ENCODE results near the gene FAM83E.

FAM83E gene

DNA sequence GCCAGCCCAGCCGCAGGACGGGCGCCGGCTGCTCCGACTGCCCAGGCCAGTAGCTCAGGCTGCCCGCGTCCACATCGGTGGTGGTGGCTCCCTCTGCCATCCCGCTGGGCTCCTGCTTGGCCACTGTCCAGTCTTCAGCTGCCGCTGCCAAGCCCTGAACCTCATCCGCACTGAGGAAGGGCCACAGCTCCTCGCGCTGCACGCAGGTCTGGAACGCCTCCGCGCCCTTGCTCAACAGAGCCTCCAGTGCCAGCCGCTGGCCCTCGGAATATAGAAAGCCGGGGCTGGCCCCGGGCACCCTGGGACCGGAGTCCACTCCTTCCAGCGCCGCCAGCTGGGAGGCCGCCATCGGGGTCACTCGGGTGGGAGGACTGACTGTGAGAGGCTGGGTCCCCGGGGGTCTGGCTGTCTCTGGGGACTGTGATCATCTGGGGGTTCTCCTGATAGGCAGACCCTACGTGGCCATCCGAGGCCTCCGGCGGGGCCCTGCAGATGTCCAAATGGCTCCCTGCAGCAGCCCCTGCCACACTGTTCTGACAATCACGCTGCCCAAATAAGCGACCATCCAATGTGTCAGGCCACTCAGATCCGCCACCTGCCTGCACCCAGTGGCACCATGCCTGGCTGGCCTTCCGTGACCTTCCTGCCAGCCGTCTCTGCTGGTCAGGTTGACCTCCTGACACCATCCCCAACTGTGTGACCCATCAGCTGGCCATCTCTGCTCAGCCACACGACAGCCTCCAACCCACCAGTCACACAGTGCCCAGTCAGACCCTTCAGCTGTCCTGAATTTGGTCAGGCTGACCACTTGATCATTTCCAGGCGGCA, 1.6 kb downstream of the FAM83E start:
- Mint-ChIP-seq H3K36me3 (peaks cover 44% of the 10 kb centered on the region), H3K9me3 (no peaks in the 10 kb centered on the region), H3K27ac (peak overlapping the region; percentile 20), H3K4me3 (no peak overlapping the region), H3K4me1 (peaks cover 56% of the 10 kb centered on the region), H3K27me3 (no peaks in the 10 kb centered on the region)
- ATAC-seq = no peak

DNA sequence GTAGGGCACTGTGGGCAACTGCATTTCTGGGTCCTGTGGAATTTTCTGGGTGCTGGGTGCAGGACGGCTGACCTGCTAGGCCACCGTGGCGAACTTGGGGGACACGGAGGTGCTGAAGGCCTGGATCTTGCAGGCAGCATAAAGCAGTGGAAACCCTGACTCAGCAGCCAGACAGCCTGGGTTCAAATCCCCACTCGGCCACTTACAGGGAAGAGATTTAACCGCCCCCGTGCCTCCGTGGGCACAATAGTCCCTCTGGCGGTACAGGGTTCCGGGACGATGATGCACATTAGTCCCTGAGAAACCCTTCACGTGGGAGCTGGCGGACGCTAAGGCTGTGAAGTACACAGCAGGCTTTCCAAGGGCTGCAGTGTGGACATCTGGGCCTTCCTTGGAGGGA, 3.0 kb downstream of the FAM83E start:
- no peak overlapping the region for H3K4me3 Mint-ChIP-seq
- no peaks in the 10 kb centered on the region for H3K9me3 Mint-ChIP-seq
- no peak overlapping the region for H3K27ac Mint-ChIP-seq
- ATAC-seq = no peak
- H3K36me3 Mint-ChIP-seq = peaks cover 31% of the 10 kb centered on the region
- no peaks in the 10 kb centered on the region for H3K27me3 Mint-ChIP-seq
- H3K4me1 Mint-ChIP-seq = peaks cover 46% of the 10 kb centered on the region

DNA sequence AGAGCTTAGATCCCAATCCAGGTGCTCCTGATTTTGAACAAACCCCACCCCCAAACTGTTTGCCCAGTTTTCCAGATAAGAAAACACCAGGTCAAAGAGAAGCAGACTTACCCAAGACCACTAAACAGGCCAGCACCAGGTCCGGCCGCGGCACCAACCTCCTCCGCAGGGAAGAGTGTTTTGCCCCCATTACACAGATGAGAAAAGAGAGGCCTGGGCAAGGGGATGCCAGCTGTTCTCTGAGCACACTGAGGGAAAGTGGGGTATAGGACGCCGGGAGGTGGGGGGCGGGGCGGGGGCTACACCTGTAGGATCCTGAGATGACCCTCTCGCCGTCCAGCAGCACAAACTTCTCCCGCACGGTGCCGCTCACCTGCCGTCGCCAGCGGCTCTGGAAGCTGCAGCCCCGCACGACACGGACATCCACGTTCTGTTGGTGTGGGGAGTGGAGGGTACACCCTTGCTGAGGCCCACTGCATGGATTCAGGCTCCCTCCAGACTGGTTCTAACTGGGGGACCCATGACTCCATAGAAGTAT, 5.2 kb downstream of the FAM83E start:
- Mint-ChIP-seq H3K27ac (no peak overlapping the region), H3K36me3 (peaks cover 11% of the 10 kb centered on the region), H3K27me3 (no peaks in the 10 kb centered on the region), H3K4me1 (peaks cover 25% of the 10 kb centered on the region), H3K9me3 (no peaks in the 10 kb centered on the region), H3K4me3 (no peak overlapping the region)
- no peak for ATAC-seq

DNA sequence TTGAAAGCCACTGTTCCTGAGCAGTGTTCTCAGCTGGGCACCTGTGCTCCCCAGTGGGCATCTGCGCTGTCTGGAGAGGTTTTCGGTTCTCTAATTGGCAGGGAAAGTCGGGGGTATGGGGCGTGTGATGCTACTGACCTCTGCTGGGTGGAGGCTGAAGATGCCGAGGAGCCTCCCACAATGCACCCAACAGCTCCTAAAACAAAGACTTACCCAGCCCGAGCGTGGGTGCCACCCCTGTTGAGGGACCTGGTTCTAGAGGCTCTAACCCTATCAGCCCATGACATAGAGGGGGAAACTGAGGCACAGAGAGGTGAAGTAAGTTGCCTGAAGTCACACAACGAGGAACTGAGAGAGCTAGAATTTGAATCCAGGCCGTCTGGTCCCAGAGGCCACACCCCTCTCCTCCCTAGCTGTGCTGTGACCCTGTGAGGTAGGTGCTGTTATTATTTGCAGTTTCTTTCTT, 6.0 kb downstream of the FAM83E start:
- ATAC-seq = peak; percentile 91
- peaks cover 17% of the 10 kb centered on the region for H3K4me1 Mint-ChIP-seq
- H3K27ac Mint-ChIP-seq = peak overlapping the region; percentile 38
- peak overlapping the region; percentile 38 for H3K4me3 Mint-ChIP-seq
- no peaks in the 10 kb centered on the region for H3K9me3 Mint-ChIP-seq
- H3K27me3 Mint-ChIP-seq = no peaks in the 10 kb centered on the region
- peaks cover 4% of the 10 kb centered on the region for H3K36me3 Mint-ChIP-seq

DNA sequence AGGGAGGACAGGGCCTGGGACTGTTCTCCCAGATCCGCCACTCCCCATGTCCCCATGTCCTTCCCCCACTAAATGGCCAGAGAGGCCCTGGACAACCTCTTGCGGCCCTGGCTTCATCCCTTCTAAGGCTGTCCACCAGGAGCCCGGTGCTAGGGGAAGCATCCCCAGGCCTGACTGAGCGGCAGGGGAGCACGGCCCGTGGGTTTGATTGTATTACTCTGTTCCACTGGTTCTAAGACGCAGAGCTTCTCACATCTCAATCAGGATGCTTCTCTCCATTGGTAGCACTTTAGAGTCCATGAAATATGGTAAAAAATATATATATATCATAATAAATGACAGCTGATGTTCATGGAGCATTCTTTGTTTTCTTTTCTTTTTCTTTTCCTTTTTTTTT, 7.5 kb downstream of the FAM83E start:
- Mint-ChIP-seq H3K27me3 (no peaks in the 10 kb centered on the region), H3K4me3 (no peak overlapping the region), H3K4me1 (peaks cover 13% of the 10 kb centered on the region), H3K36me3 (no peaks in the 10 kb centered on the region), H3K27ac (no peak overlapping the region), H3K9me3 (no peaks in the 10 kb centered on the region)
- no peak for ATAC-seq

DNA sequence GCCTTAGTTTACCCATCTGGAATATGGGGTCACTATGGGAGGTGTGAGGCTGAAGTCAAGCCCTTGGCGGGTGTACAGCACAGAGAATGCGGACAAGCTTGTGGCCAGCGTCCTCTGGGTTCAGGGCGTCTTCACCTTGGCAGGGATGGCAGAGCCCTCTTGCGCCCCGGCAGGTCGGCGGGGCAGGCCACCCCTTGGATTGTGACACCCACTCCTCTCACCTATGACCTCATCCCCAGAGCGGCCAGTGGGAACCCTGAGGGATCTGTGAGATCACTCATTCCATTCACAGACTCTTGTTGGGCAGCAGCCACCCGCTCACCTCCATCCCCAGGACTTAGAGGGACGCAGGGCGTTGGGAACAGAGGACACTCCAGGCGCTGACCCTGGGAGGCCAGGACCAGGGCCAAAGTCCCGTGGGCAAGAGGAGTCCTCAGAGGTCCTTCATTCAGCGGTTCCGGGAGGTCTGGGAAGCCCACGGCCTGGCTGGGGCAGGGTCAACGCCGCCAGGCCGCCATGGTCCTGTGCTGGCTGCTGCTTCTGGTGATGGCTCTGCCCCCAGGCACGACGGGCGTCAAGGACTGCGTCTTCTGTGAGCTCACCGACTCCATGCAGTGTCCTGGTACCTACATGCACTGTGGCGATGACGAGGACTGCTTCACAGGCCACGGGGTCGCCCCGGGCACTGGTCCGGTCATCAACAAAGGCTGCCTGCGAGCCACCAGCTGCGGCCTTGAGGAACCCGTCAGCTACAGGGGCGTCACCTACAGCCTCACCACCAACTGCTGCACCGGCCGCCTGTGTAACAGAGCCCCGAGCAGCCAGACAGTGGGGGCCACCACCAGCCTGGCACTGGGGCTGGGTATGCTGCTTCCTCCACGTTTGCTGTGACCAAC, 8.2 kb downstream of the FAM83E start, which contains the start of gene SPACA4:
TSS of gene SPACA4 (plus strand) at position 280 of the 896 bp plus-strand sequence. CDS start at position 517, 237 bp downstream.
- no peaks in the 10 kb centered on the region for H3K36me3 Mint-ChIP-seq
- no peak within 1 kb of the TSS for H3K27ac Mint-ChIP-seq
- H3K27me3 Mint-ChIP-seq = no peaks in the 10 kb centered on the region
- peaks cover 13% of the 10 kb centered on the region for H3K4me1 Mint-ChIP-seq
- no peak for ATAC-seq
- no peak within 1 kb of the TSS for H3K4me3 Mint-ChIP-seq
- no peaks in the 10 kb centered on the region for H3K9me3 Mint-ChIP-seq

DNA sequence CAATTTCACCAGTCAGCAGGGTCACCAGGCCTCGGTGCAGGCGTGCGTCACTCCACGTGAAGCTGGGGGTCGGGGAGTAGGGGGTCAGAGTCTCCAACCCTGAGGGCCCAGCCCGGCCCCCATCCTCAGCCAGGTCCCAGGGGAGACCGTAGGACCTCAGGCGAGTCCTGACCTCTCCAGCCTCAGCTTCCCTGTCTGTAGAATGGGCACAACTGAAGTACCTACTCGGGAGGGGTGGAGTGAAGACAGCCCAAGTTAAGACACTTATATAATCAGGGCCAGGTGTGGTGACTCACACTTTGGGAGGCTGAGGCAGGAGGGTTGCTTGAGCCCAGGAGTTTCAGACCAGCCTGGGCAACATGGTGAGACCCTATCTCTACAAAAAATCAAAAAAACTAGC, 11.0 kb downstream of the FAM83E start:
- no peak overlapping the region for H3K27ac Mint-ChIP-seq
- no peaks in the 10 kb centered on the region for H3K9me3 Mint-ChIP-seq
- peaks cover 6% of the 10 kb centered on the region for H3K4me1 Mint-ChIP-seq
- H3K36me3 Mint-ChIP-seq = no peaks in the 10 kb centered on the region
- H3K27me3 Mint-ChIP-seq = peaks cover 2% of the 10 kb centered on the region
- ATAC-seq = no peak
- no peak overlapping the region for H3K4me3 Mint-ChIP-seq

DNA sequence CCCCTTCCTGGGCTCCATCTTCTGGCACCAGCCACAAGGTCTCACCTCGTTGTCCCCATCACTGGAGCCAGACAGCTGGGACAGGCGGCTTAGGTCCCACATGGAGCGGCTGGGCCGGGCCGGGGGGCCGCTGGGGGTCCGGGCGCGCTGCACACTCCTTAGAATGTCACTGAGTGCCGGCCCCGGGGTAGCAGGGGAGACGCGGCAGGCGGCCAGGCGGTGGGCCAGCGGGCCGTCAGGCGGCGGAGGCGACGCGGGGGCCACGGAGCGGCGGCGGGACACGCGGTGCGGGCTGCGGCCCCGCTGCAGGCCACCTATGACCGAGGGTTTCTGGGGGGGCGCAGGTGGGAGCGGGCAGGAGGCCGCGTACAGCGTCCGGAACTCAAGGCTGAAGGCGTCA, 11.4 kb downstream of the FAM83E start:
- peaks cover 6% of the 10 kb centered on the region for H3K27me3 Mint-ChIP-seq
- H3K4me3 Mint-ChIP-seq = no peak overlapping the region
- H3K27ac Mint-ChIP-seq = no peak overlapping the region
- H3K4me1 Mint-ChIP-seq = peaks cover 2% of the 10 kb centered on the region
- ATAC-seq = peak; percentile 47
- no peaks in the 10 kb centered on the region for H3K9me3 Mint-ChIP-seq
- H3K36me3 Mint-ChIP-seq = no peaks in the 10 kb centered on the region

DNA sequence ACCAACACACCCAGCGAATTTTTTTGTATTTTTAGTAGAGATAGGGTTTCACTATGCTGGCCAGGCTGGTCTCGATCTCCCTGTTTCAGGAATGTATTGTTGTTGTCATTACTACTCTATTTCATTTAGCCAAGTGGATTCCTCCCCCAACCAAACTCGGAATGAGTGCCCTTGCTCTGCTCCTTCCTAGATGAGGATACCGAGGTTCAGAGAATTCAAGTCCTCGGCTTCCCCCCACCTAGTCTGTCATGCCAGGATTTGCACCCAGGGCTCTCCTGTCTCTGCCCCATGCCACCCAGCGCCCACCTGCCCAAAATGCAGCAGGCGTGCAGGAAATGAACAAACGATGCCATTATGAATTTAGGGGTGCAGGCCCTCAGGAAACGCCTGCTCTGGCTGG, 11.9 kb downstream of the FAM83E start:
- H3K27me3 Mint-ChIP-seq = peaks cover 10% of the 10 kb centered on the region
- H3K9me3 Mint-ChIP-seq = no peaks in the 10 kb centered on the region
- no peaks in the 10 kb centered on the region for H3K36me3 Mint-ChIP-seq
- no peaks in the 10 kb centered on the region for H3K4me1 Mint-ChIP-seq
- no peak overlapping the region for H3K4me3 Mint-ChIP-seq
- no peak for ATAC-seq
- no peak overlapping the region for H3K27ac Mint-ChIP-seq

DNA sequence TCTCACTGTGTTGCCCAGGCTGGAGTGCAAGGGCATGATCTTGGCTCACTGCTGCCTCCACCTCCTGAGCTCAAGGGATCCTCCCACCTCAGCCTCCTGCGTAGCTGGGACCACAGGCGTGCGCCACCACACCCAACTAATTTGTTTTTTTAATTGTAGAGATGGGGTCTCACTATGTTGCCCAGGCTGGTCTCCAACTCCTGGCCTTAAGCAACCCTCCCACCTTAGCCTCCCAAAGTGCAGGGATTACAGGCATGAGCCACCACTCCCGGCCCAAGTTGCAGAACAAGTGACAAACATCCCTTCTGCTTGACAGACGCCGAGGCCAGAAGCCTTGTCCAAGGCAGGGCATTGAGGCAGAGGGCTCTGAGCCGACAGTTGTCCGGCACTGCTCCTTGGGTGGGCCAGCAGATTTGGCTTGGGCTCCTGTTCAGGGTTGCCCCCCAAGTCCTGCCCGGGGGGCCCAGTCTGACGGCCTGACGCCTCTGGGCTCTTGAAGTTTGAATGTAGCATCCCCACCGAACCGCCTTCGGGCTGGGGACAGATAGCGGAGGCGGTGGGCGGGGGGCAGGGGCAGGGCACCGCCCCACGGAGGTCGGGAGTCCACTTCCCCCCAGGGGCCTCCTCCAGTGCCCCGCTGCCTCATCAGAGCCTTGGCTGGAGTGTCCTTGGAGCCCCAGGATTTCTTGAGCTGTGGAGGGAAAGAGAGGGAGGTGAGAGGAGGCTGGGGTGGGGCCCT, 14.0 kb downstream of the FAM83E start:
- no peaks in the 10 kb centered on the region for H3K9me3 Mint-ChIP-seq
- peaks cover 10% of the 10 kb centered on the region for H3K27me3 Mint-ChIP-seq
- H3K27ac Mint-ChIP-seq = no peak overlapping the region
- ATAC-seq = no peak
- H3K36me3 Mint-ChIP-seq = no peaks in the 10 kb centered on the region
- H3K4me3 Mint-ChIP-seq = no peak overlapping the region
- peaks cover 9% of the 10 kb centered on the region for H3K4me1 Mint-ChIP-seq

DNA sequence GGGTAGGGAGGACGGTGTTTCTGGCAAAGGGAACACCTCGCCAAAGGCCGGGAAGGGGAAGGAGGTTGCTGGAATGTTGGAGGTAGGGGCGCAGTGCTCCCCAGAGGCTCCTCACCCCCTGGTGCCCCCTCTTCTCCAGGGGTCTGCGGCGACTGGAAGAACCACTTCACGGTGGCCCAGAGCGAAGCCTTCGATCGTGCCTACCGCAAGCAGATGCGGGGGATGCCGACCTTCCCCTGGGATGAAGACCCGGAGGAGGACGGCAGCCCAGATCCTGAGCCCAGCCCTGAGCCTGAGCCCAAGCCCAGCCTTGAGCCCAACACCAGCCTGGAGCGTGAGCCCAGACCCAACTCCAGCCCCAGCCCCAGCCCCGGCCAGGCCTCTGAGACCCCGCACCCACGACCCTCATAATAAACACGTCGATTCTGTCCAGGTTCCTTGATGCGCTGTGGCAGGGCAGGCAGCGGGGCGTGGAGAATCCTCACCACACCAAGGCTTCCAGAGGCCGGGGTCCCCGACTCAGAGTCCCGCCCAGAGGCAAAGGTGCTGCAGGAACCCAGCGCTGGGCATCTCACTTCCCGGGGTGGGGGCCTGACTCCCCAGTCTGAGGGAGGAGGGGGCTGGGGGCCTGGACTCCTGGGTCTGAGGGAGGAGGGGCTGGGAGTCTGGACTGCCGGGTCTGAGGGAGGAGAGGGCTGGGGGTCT, 15.7 kb downstream of the FAM83E start:
- Mint-ChIP-seq H3K4me1 (peaks cover 9% of the 10 kb centered on the region), H3K27me3 (peaks cover 10% of the 10 kb centered on the region), H3K36me3 (no peaks in the 10 kb centered on the region), H3K9me3 (no peaks in the 10 kb centered on the region), H3K4me3 (no peak overlapping the region), H3K27ac (no peak overlapping the region)
- ATAC-seq = no peak

DNA sequence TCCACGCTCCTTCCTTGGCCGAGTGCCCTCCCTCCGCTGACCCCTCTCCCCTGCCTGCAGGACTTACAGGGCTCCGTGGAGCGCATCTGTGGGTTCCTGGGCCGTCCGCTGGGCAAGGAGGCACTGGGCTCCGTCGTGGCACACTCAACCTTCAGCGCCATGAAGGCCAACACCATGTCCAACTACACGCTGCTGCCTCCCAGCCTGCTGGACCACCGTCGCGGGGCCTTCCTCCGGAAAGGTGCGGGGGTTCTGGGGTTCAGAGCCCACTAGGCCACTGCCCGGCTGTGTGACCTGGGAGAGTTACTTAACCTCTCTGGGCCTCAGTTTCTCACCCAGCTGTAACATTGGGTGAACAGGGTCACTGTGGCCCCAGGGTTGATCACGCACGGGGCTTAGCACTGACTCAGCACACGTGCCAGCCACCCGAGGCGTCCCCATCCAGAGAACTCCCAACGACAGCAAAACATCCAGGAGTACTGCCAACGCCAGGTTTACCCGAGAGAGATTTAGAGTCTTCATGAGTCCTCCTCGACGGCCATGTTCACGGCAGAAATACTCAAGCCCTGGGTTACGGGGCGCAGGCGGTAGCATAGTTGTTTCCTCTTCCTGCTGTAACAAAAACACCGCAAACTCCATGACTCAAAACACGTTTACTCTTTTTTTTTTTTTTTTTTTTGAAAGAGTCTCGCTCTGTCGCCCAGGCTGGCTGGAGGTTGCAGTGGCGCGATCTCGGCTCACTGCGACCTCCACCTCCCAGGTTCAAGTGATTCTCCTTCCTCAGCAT, 18.0 kb downstream of the FAM83E start:
- ATAC-seq = peak; percentile 78
- peak overlapping the region; percentile 59 for H3K4me3 Mint-ChIP-seq
- peak overlapping the region; percentile 77 for H3K27ac Mint-ChIP-seq
- peaks cover 10% of the 10 kb centered on the region for H3K27me3 Mint-ChIP-seq
- no peaks in the 10 kb centered on the region for H3K36me3 Mint-ChIP-seq
- no peaks in the 10 kb centered on the region for H3K9me3 Mint-ChIP-seq
- peaks cover 9% of the 10 kb centered on the region for H3K4me1 Mint-ChIP-seq

DNA sequence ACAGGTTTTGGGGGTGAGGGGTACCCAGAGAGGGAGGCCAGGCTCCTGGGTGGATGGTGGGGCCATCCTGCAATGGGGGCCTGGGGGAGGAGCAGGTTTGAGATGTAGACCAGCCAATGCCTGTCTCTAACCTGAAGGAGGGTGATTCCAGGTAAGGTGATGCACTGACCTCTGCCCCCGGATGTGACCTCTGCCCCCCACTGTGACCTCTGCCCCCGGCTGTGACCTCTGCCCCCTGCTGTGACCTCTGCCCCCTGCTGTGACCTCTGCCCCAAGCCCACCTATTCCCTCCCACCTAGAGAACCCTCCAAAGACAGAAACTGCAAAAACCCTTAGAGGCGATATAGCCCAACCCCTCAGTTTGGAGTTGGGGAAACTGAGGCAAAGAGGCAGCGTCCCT, 18.6 kb downstream of the FAM83E start:
- Mint-ChIP-seq H3K36me3 (no peaks in the 10 kb centered on the region), H3K4me1 (peaks cover 9% of the 10 kb centered on the region), H3K27ac (no peak overlapping the region), H3K4me3 (no peak overlapping the region), H3K9me3 (no peaks in the 10 kb centered on the region), H3K27me3 (peaks cover 10% of the 10 kb centered on the region)
- ATAC-seq = no peak

DNA sequence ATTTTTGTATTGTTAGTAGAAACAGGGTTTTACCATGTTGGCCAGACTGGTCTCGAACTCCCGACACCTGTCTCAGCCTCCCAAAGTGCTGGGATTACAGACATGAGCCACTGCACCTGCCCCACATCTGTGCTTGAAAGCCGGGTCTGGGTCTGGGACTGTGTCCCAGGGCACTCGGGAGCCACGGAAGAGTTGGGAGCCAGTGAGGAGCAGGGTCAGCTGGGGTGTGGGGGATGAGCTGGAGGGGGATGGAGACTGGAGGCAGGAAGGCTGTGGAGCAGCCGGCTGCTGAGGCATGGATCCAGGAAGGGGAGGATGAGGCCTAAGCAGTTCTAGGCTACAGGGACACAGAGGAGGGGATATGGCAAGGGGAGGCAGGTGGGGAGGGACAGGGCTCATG, 19.0 kb downstream of the FAM83E start:
- Mint-ChIP-seq H3K27ac (no peak overlapping the region), H3K27me3 (peaks cover 10% of the 10 kb centered on the region), H3K9me3 (no peaks in the 10 kb centered on the region), H3K4me1 (peaks cover 9% of the 10 kb centered on the region), H3K36me3 (no peaks in the 10 kb centered on the region), H3K4me3 (no peak overlapping the region)
- ATAC-seq = no peak

Measured in stimulated activated memory B cell treated with anti-CD40 and anti-IgM and Interleukin-4, amounts not matched to agents 10 μg/mL and 1 μg/mL and 100 μg/mL, for 72 hours (primary cell).